Type B pancreatic cell (in vitro differentiated cells): ENCODE data around the gene VEGFC. TPM values are rescaled to one million over a fixed set of nuclear protein-coding genes. Genes with fewer than 3 reads are reported as not detected.

ENCODE experiments used
- DNase-seq: peaks from one replicate; pipeline ENCODE4 v3.0.0; 2021; ENCODE audit warnings: mixed read lengths; ENCODE audit not compliant: unreplicated experiment; ENCODE audit errors: extremely low spot score
- H3K27ac Mint-ChIP-seq: 2 replicates; pipeline ENCODE4 v1.8.0; 2021; ENCODE audit warnings: mild to moderate bottlenecking, mixed read lengths
- H3K27me3 Mint-ChIP-seq: 2 replicates; pipeline ENCODE4 v1.8.0; 2021; ENCODE audit warnings: mixed read lengths
- H3K36me3 Mint-ChIP-seq: 2 replicates; pipeline ENCODE4 v1.8.0; 2021; ENCODE audit warnings: mixed read lengths
- H3K4me1 Mint-ChIP-seq: one replicate; pipeline ENCODE4 v1.8.0; 2021; ENCODE audit warnings: mixed read lengths; ENCODE audit not compliant: unreplicated experiment
- H3K4me3 Mint-ChIP-seq: 2 replicates; pipeline ENCODE4 v1.8.0; 2021; ENCODE audit warnings: mild to moderate bottlenecking, mixed read lengths
- H3K9me3 Mint-ChIP-seq: 2 replicates; pipeline ENCODE4 v1.8.0; 2021; ENCODE audit warnings: mixed read lengths
- CTCF ChIP-seq: fragments of 200-600 bp; sonication (generic); conservative IDR thresholded peaks from 2 replicates; pipeline ENCODE4 v1.5.0; 2021; ENCODE audit warnings: antibody characterized with exemption, mild to moderate bottlenecking
- total RNA-seq: library from RNA; stranded (reverse); gene quantifications from 2 replicates; pipeline ENCODE4 v1.2.1, GENCODE V29; 2021; ENCODE audit warnings: low replicate concordance

VEGFC gene
- total RNA-seq, 1 donor from 2014 or later, result 3.2 TPM

DNA sequence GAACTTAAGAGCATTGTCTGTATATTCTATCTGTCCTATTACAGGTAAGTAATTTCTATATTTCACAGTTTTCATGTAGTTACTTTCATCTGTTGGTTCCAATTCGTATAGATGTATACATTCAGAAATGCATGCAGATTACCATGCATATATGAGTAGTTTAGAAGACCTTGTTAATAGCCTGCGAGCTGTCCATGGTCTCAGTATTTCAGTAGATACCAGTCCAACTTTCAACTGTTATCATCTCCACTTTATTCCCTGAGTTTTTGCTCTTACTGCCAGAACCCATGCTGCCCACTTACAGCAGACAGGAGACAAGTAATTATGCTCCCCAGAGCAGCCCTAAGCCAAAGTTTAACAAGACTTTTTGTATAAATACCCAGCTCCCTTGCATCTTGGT, 37.7 kb downstream of the VEGFC start:
- Mint-ChIP-seq H3K4me1 (peaks cover 5% of the 10 kb centered on the region), H3K4me3 (no peak overlapping the region), H3K27ac (no peak overlapping the region), H3K36me3 (no peaks in the 10 kb centered on the region), H3K9me3 (no peaks in the 10 kb centered on the region), H3K27me3 (no peaks in the 10 kb centered on the region)
- no peak for TF ChIP-seq CTCF
- no peak for DNase-seq

DNA sequence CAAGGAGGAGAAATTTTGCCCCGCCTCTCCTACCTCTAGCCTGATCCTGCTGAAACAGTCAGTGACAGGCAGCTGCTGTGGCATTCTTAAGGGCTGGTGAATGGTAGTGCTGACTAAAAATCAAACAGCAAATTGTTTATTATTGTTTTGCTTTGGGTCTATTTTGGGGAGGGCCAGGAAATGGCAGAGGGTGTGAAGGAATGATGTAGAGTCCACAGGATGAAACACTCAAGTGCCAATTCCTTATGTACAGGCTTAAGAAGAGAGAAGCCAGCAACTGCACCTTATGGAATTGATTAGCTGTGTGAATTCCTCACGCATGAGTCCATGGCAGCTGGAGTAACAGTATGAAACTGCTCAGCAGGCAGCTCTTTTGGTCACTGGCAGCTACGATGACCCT, 39.7 kb downstream of the VEGFC start:
- Mint-ChIP-seq H3K4me3 (no peak overlapping the region), H3K27me3 (no peaks in the 10 kb centered on the region), H3K27ac (no peak overlapping the region), H3K36me3 (no peaks in the 10 kb centered on the region), H3K4me1 (peaks cover 5% of the 10 kb centered on the region), H3K9me3 (no peaks in the 10 kb centered on the region)
- DNase-seq, result no peak
- no peak for TF ChIP-seq CTCF

DNA sequence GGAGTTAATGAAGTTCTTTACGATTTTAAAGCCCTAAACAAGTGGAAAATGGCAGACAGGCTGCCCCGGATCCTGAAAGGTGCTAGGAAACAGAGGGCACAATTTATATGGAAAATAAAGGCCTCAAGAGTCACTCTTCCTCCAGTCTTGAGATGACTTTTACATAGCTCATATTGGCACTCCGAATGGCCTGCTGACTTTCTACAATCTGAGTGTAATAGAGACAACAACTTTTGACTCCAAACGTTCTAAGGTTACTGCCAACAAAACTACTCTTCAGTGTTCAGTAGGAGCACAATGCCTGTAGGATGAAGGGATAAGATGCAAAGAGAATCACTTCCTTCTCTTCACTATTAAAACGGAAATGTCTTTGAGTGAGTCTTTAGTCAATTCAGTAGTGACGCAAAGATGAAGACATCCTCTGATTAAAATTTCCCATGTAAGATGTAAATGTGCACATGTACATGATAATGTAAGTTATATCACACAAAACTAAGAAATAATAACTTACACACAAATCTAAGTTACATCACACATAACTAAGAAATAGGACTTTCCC, 40.5 kb downstream of the VEGFC start:
- no peaks in the 10 kb centered on the region for H3K36me3 Mint-ChIP-seq
- DNase-seq, result no peak
- no peak overlapping the region for H3K27ac Mint-ChIP-seq
- TF ChIP-seq CTCF, result no peak
- no peak overlapping the region for H3K4me3 Mint-ChIP-seq
- H3K9me3 Mint-ChIP-seq, result no peaks in the 10 kb centered on the region
- H3K4me1 Mint-ChIP-seq, result peaks cover 5% of the 10 kb centered on the region
- no peaks in the 10 kb centered on the region for H3K27me3 Mint-ChIP-seq

DNA sequence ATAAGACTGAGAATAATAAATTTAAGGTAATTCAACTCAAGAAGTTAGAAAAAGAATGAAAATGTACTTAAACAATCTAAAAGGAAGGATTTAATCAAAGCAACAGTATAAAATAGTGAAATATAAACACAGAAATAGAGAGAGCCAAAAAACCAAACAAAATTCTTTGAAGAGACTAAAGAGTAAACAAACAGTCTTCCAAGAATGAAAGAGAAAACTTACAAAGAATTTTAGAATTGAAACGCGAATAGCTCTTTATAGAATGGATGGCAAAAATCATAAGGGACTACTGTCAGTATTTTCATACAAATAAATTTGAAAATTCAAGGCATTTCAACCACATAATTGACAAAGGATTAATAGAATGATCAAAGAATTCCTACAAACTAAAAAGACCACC, 41.7 kb downstream of the VEGFC start:
- Mint-ChIP-seq H3K9me3 (no peaks in the 10 kb centered on the region), H3K27me3 (no peaks in the 10 kb centered on the region), H3K27ac (no peak overlapping the region), H3K36me3 (no peaks in the 10 kb centered on the region), H3K4me1 (peaks cover 5% of the 10 kb centered on the region), H3K4me3 (no peak overlapping the region)
- TF ChIP-seq CTCF, result no peak
- DNase-seq, result no peak

GRCh38 chr4:176746846-176747245, 45.9 kb downstream of the VEGFC start:
- Mint-ChIP-seq H3K27me3 (no peaks in the 10 kb centered on the region), H3K4me1 (no peaks in the 10 kb centered on the region), H3K9me3 (no peaks in the 10 kb centered on the region), H3K27ac (no peak overlapping the region), H3K36me3 (no peaks in the 10 kb centered on the region), H3K4me3 (no peak overlapping the region)
- no peak for TF ChIP-seq CTCF
- DNase-seq, result no peak

DNA sequence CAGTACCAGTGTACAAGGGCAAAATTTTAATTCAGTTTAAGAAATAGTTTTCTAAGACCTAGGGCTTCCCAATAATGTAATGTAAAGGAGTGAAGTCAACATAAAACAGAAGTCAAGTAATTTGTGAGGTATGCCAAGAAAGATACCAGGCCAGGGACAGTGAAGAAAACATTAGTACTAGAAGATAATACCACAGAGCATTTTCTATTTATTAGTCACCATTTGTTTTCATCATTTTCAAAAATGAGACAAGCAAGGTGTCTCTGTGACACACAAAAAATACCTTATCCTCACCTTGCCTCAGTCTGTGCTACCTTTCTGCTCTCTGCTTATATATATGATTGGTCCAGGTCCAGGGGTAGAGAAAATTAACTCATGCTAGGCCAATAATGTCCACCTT, 46.8 kb downstream of the VEGFC start:
- Mint-ChIP-seq H3K27me3 (no peaks in the 10 kb centered on the region), H3K27ac (no peak overlapping the region), H3K36me3 (no peaks in the 10 kb centered on the region), H3K9me3 (no peaks in the 10 kb centered on the region), H3K4me1 (no peaks in the 10 kb centered on the region), H3K4me3 (no peak overlapping the region)
- DNase-seq, result no peak
- TF ChIP-seq CTCF, result no peak
